NCI-H1092 treated with DMSO at 0.1 percent for 48 hours (cell line): ENCODE measurements around the gene ROMO1.
"Not testable (repeated sequence)": the region's sequence is repeated elsewhere in the genome, so short reads cannot be mapped to it uniquely, and the experiment has no call there.

ENCODE experiments used
- DNase-seq: peaks from one replicate; lab custom pipeline; 2025; lab: John Stamatoyannopoulos, UW

Gene ROMO1

DNA sequence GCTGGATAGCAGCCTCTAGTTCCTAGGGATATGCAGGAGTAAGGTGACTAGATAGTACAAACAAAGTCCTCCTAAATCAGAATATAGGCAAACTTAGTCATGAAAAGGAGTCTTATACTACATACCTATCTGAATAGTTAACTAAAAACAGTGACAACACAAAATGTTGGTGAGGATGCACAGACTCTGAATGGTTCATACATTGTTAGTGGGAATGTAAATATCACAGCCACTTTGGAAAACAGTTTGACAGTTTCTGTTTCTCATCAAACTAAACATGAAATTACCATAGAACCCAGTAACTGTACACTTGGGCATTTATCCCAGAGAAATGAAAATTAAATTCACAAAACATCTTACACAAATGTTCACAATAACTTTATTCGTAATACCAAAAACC lies 17.2 kb upstream of the ROMO1 start:
- DNase-seq = no peak

DNA sequence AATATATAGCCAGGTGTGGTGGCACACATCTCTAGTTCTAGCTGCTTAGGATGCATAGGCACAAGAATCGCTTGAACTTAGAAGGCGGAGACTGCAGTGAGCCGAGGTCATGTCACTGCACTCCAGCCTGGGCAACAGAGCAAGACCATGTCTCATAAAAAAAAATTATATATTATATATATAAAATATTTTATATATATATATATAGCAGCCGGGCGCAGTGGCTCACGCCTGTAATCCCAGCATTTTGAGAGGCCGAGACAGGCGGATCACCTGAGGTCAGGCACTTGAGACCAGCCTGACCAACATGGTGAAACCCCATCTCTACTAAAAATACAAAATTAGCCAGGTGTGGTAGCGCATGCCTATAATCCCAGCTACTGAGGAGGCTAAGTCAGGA lies 13.8 kb upstream of the ROMO1 start:
- not testable (repeated sequence) for DNase-seq

DNA sequence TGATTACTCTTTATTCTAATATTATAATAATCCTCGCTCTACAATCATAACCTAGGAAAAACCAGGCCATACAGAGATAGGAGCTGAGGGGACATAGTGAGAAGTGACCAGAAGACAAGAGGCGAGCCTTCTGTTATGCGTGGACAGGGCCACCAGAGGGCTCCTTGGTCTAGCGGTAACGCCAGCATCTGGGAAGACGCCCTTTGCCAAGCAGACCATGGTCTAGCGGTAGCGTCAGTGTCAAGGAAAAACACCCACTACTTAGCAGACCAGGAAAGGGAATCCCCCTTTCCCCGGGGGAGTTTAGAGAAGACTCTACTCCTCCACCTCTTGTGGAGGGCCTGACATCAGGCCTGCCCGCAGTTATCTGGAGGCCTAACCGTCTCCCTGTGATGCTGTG lies 12.3 kb upstream of the ROMO1 start:
- DNase-seq = not testable (repeated sequence)

DNA sequence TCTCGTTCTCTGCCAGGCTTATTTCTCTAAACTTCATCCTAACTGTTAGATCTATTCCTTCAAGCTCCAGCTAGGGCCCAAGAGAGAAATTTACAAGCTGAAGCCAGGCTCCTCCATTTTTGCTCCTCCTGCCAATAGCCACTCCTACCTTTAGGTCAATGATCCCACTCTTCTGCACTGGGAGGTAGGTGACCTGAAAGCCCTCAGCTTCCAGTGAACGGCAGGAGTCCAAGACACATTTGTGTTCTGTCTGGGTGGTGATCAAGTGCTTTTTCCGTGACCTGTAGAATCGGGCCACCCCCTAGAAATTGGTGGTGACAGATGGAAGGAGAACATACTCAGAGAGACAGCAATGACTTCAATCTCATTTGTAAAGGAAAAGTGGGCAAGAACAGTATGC lies 8.9 kb upstream of the ROMO1 start:
- no peak for DNase-seq

DNA sequence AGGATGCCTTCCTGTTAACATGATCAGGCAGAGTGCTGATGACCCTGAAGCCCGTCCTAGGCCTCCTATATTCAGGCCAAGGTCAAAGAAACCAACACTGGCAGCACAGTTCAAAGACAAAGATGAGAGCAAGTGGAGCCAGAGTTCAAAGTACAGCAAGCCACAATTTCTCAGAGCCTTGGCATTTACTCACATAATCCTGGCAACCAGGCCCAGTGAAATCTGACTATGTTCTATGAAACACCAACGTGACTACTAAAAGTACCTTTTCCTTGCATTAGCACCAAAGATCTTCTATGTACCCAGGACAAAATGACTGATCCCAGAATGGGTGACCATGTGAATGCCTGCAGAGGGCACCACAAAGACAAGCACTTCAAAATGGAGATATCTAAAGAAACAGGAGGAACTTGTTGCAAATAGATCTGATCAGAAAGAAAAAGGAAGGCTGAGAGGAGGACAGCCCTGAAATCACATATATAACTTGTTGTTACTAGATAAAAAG lies 3.9 kb upstream of the ROMO1 start:
- DNase-seq = no peak

DNA sequence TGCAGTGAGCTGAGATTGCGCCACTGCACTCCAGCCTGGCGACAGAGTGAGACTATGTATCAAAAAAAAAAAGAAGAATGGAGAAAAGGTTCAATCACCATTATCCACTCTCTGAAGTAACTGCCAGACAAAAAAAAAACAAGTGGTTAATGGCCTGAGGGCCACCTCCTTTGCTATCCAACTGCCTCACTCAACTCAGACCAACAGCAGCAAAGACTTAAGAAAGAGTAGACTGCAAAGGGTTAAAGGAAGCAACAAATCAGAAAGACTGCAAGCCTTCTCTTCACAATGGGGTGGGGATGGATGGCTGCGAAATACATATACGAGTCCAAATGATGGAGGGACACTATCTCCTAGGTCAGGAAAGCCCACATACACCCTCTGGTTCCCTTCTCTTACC lies 3.2 kb upstream of the ROMO1 start:
- no peak for DNase-seq

DNA sequence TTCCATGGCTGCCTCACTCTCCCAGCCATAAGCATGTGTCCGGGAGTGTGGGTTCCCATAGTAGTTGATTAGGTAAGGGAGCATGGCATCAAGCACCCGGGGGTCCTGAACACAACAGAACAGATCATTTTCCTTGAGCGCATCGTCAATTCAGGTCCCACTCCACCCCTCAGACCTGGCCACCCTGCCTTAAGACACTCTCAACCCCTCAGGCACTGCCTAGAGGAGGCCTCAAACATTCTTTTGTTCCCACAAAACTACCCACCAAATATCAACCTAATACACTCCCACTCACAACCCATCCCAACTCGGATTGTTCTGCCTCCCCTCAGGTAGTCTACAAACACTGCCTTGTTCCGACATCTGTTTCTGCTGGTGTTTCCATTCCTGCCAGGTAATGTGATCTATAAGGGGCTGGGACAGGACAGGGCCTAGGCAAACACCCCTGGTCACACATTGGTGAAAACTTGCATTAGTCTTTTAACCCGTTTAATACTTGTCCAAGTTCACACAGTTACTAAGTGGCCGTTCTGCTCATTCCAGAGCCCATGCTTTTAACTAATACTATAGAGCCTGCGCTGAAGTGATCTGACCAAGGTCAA lies 1.4 kb upstream of the ROMO1 start:
- no peak for DNase-seq

DNA sequence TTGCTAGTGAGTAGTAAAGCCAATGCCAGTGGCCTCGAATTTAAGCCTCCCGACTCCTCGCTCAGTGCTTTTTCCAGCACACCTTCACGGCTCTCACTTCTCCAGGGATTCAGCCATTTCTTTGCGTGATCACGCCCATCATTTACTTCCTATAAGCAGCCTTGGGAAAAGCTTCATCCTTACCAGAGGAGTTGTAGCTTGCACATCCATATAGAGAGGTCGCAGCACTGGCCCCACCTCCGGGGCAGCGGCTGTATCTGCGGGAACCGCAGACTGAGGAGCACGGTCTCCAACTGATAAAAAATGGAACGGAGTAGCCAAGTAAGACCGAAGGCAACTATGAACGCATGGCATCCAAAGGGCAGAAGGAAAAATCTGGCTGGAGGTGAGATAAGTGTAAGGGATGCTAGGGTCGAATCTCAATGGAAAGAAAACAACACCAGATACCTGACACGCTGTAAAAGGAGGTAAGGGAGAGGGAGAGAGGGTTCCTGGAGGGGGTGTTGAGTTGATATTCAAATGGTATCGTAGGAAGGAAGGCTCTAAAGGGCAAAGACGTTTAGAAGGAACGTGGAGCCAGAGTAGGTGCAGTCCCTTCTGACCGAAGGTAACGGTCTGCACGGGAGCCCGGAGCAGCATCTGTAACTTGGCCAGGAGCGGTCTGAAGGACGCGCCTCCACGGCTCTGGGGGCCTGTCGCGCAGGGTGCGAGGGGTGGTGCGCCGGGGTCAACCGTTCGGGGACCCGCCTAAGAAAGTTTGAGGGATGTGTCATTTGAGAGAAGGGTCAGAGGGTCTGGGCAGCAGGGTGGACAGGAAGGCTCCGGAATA lies 693 bp upstream of the ROMO1 start:
- DNase-seq = no peak

DNA sequence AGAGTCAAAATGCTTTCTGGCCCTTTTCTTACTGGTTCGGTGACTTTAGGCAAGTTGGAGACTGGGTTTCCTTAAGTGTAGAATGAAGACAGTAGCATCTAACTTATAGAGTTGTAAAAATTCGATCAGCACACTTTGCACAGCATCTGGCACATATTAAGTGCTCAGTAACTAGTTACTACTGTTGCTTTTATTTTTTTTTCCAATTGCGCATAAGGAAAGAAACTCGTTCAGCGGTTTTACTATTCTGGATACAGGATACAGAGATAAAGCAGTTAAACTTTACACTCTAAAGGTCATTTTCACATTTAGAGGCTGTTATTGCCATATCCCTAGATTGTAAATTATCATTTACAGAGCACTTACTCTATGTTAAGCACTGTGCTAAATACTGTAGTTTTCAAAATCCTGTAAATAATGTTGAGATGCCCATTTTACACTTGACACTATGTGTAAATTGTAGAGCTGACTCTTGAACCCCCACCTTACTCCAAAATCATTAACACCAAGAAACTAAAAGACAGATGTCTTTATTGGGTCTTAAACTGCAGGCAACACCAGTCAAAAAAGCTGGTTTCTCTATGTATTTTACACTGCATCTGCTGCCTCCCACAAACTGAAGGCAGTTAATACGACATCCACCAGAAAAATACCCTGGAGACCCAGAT lies 886 bp downstream of the ROMO1 start:
- no peak for DNase-seq

DNA sequence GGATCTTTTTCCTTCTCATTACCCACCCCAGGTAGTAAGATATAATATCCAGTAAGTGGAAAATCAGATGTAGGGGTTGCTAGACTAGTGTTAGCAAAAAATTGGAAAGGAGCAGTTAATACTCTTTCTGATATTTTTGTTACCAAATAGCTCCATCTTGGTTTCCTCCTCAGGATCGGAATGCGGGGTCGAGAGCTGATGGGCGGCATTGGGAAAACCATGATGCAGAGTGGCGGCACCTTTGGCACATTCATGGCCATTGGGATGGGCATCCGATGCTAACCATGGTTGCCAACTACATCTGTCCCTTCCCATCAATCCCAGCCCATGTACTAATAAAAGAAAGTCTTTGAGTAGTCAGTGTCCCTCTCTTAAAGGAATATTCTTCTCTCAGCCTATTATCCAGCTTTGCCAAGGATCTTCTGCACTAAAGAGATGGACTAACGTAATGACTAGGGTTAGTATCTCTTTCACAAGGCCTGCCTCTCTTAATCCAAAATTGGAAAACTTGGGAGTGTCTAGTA lies 1.5 kb downstream of the ROMO1 start:
- no peak for DNase-seq

DNA sequence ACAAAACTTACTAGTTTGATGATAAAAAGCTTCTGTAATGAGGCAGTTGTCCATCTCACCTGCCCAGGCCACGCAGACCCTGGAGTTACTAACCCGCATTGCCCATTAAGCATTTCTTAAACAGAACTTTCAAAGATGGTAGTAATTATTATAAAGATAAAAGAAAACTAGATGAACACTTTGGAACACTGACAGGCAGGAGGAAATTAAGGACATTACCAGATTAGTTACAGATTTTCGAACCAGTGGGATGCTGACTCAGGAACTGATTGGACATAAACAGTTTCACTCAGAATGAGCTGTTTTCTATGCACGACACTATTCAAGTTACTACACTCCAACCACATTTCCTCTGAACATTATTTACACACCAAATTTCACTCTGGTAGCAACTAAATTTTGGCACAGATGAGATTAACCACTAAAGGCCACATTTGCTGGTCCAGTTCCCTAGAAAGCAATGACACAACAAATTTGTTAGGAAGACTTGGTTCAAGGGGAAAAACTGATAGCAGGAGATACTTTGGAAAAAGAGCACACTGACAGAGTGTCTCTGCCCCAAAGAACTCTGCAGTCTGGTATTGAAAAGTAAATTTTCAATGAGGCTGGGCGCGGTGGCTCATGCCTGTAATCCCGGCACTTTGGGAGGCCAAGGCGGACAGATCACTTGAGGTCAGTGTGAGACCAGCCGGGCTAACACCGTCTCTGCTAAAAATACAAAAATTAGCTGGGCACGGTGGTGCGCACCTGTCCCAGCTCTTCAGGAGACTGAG lies 3.0 kb downstream of the ROMO1 start:
- DNase-seq = no peak

DNA sequence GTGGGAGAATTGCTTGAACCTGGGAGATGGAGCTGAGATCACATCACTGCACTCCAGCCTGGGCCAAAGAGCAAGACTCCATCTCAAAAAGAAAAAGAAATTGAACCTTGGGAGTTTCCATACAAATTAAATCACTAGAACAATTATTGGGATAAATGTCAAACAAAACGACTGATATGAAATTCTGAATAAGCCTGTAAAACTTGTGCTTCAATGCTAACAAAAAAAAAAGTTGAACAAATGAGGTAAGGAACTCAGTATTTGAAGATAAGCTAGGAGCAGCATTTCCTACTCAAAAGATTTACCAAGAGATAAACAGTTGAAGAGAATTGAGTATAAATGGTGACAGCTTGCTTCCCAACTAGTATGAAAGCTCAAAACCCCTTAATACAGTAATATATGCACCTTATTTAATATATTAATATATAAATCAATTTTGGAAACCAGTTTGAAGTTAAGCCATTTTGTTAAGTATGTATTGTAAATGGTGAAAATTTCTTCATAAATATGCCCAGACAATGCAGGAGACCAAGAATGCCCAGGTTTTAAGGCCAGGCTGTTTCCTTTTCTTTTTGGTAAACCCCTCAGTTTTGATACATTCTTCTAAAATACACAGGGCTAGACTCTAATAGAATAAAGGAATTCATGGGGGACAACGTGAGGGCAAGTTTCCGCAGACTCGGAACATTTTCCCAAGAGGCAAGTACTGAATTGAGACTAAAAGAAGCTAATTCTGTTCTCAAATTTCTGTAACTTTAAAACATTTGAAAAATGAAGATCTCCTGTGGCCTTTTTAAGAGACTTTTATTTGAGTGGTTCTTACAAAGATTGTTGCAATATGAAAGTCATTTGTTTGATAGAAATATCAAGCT lies 3.9 kb downstream of the ROMO1 start:
- DNase-seq = no peak

DNA sequence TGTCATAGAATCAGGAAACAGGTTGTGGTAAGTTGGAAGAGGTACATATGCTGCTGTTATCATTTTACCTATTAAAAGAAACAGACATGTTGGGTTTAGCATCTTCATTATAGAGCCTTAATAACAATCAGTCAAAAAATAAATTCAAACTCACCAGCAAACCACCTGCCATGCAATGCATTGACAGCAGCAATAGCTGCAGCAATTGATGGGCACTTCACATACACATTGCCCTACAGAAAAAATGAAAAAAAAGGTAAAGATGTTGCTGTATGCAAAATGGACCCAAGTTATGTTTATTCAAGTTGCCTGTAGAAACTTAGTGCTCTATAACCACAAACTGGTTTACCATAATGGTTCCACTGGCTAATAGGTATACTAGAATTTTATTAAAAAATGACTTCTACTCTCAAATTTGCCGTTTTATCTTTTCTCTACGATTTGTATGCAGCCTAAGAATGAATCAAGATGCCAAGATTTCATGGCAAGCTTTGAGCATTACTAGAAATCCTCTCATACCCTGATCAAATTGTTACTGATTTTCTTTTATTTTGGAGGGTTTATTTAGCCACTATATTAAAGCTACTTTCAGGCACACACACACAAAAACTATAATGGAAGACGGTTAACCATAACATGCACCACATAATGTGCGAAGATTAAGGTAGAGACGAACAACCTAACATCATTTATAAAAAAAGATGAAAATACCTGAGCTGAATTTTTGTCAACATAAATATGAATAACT lies 5.5 kb downstream of the ROMO1 start:
- DNase-seq = no peak

DNA sequence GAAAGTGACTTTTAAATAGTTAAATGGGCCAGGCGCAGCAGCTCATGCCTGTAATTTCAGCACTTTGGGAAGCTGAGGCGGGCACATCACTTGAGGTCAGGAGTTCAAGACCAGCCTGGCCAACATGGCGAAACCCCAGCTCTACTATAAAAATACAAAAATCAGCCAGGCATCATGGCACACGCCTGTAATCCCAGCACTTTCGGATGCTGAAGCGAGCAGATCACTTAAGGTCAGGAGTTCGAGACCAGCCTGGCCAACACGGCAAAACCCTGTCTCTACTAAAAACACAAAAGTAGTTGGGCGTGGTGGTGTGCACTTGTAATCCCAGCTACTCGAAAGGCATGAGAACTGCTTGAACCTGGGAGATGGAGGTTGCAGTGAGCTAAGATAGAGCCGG lies 6.7 kb downstream of the ROMO1 start:
- DNase-seq = not testable (repeated sequence)

DNA sequence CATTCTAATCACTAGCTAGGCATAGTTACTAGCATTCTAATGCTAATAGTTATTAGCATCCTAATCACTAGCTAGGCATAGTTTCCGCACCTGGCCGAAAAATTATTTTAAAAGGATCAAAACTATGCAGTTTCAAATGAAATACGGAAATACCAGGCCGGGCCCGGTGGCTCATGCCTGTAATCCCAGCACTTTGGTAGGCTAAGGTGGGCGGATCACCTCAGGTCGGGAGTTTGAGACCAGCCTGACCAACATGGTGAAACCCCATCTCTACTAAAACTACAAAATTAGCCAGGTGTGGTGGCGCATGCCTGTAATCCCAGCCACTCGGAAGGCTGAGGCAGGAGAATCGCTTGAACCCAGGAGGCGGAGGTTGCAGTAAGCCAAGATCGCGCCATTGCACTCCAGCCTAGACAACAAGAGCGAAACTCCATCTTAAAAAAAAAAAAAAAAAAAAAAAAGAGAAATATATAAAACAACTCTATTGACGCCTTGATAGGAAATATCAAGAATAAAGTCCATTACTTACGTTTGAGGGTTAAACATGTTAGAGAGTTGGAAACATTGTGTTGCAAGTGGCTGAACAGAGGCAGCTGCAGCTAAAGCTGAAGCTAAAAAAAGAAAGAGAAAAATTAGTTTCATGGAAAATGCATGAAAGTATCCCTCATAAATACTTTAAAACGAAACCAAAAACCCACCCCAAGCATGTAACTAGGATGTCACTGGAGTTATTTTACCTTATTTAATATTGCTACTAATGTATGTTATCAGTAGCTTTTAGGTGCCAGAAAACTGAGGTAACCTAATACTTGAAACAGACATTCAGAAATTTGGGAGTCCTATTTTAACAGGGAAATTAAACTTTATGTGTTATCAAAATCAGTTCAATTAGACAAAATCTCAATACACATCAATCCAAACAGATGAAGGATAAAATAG lies 7.7 kb downstream of the ROMO1 start:
- DNase-seq = not testable (repeated sequence)

DNA sequence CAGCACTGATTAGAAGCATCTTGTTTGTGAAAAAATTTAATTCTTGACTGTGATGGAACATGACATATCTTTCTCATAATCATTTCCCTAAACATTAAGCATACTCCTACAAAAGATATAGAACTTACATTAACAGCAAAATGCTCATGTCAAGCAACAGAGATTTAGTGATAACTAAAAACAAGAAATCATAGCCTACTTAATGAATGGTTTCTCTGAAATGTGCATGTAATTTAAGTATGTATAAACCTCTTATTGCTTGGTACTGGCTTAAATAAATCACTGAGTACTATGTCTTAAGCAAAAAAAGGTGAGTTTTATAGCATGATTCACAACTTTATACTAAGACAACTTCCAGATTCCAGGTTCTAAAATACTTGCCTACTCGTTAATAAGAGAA lies 9.3 kb downstream of the ROMO1 start:
- no peak for DNase-seq

DNA sequence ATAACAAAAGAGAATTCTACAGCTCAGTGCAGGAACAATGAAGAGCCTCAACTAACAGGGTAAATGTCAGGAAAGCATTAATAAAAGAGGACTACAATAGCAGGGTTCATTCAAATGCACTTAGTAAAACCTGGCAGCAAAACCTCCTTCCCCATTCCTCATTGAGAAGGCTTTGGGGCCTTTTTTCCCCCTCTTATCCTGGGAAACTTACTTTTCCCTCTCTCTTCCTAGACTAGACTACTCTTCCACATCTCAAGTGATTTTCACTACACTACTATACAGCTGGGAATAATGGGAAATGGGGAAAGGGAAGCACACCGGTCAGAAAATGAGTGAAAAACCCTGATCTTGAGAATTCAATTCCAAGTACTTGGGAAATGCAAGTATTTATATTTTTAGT lies 10.1 kb downstream of the ROMO1 start:
- DNase-seq = no peak

DNA sequence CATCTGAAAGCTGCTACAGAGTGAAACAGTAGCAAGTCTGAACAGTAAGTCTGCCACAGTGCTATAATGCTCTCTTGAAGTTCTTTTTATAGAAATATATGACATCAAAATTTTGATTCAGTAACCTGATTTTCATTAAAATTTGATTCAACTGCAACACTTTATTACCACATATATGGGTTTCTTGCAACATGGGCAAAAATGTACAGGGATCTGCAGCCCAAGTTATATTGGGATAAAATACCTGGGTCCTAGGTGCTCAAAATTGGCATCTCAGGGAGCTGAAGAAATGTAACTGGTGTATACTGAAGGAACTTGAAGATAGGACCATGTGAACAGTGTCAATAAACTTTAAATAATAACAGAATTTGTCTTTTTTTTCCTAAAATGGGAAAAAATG lies 10.8 kb downstream of the ROMO1 start:
- DNase-seq = no peak

DNA sequence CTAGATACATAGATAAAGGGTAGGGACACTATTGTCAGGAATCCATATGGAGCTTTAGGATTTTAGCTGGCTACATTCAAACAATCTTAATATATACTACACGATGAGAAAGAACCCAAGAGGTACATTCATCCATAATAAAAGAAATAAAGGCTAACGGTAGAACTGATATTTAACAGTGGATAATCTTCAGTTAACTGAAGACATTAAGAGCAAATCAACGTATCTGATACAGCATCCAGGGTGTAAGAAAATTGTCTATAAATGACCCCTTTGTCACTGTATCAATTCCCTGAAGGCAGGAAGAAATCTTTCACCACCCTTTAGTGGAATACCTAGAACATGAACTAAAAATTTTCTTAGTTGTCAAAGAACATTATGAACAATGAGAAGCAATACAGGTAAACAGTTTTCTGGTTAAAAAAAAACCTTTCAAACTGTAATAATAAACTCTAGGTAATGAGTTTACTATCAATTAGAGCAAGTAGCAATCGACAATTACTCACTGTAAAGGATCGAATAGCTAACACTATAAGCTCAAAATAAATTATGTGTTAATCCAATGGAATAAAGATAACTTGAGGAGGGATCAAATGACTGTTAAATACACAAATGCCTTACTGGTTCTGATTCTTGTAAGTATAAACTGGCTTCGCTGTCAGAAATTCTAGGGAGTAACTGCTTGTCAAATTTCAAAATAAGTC lies 11.8 kb downstream of the ROMO1 start:
- DNase-seq = no peak
